Panc1 (cell line): ENCODE results near the gene VRK3. TPM values are rescaled to one million over a fixed set of nuclear protein-coding genes. Genes with fewer than 3 reads are reported as not detected.

ENCODE experiments used
- ATAC-seq: fragments of 200-7000 bp; cut with Tn5 transposase; 2 replicates; pipeline ENCODE4 v1.9.1; 2020; ENCODE audit warnings: mild to moderate bottlenecking, moderate library complexity
- BruUV-seq: library from RNA; stranded (reverse); fragments of 400-500 nt; replicated peaks from 2 replicates; lab custom pipeline; 2021; lab: Mats Ljungman, UMichigan
- CTCF ChIA-PET: fragments of 300-600 bp; sonication (Branson Sonifier 250); formaldehyde crosslinking; loops from one replicate; lab custom pipeline; 2022; ENCODE audit warnings: antibody characterized with exemption; lab: Charles Lee
- POLR2A ChIA-PET: fragments of 300-600 bp; sonication (Branson Sonifier 250); formaldehyde crosslinking; loops from one replicate; lab custom pipeline; 2022; ENCODE audit warnings: antibody characterized with exemption; lab: Charles Lee
- DNase-seq: peaks from one replicate; pipeline ENCODE4 v3.0.0-alpha.2; 2010; ENCODE audit warnings: low read depth, low spot score
- H3K27ac ChIP-seq: 2 replicates; pipeline ENCODE4 v1.5.1; 2011; ENCODE audit warnings: mild to moderate bottlenecking, low read length, inconsistent platforms
- H3K27me3 ChIP-seq: fragments of 200-500 bp; sonication (Bioruptor generic); 2 replicates; pipeline ENCODE4 v1.6.0; 2014; ENCODE audit warnings: low read length, inconsistent platforms; ENCODE audit not compliant: control insufficient read depth, insufficient read depth
- H3K36me3 ChIP-seq: fragments of 200-500 bp; sonication (Bioruptor generic); 2 replicates; pipeline ENCODE4 v1.5.1; 2014; ENCODE audit warnings: inconsistent platforms, mild to moderate bottlenecking, low read length, moderate library complexity; ENCODE audit not compliant: control insufficient read depth, insufficient read depth
- H3K4me1 ChIP-seq: 2 replicates; pipeline ENCODE4 v1.5.1; 2011; ENCODE audit warnings: inconsistent platforms, mild to moderate bottlenecking, low read length, moderate library complexity; ENCODE audit not compliant: control insufficient read depth, insufficient read depth
- H3K4me3 ChIP-seq, 2 experiments: 2 replicates each; pipeline ENCODE4 v1.5.1; 2011 to 2012; ENCODE audit warnings: low read depth in 2 of 2, low read length in 2 of 2, mild to moderate bottlenecking in 2 of 2, inconsistent platforms in 1 of 2, moderate library complexity in 1 of 2
- H3K9me3 ChIP-seq: fragments of 200-500 bp; sonication (Bioruptor generic); 2 replicates; pipeline ENCODE4 v1.5.1; 2014; ENCODE audit warnings: low read depth, mild to moderate bottlenecking, inconsistent platforms, low read length, moderate library complexity; ENCODE audit not compliant: control insufficient read depth, insufficient read depth
- CTCF ChIP-seq: fragments of 450-650 bp; IDR thresholded peaks from 2 replicates; pipeline ENCODE4 v1.5.1; 2017; ENCODE audit warnings: mild to moderate bottlenecking
- POLR2AphosphoS5 ChIP-seq: IDR thresholded peaks from 2 replicates; pipeline ENCODE4 v1.6.1; 2012; ENCODE audit warnings: mild to moderate bottlenecking, low read depth, low read length, moderate library complexity
- SIN3A ChIP-seq: IDR thresholded peaks from 2 replicates; pipeline ENCODE4 v1.6.1; 2012; ENCODE audit warnings: low read depth, mild to moderate bottlenecking, low read length, moderate library complexity, borderline replicate concordance; ENCODE audit not compliant: insufficient read depth
- TCF7L2 ChIP-seq: IDR thresholded peaks from 2 replicates; pipeline ENCODE4 v1.6.1; 2011; ENCODE audit warnings: mild to moderate bottlenecking, low read depth, low read length, inconsistent platforms
- in situ Hi-C: cut with HindIII; loops from 2 replicates; pipeline ENCODE4 v1.10.0; 2016; ENCODE audit warnings: low sequenced_read_pairs, low pct_unique_long_range_greater_than_20kb
- intact Hi-C: fragments of 100-400 bp; cut with micrococcal nuclease; formaldehyde crosslinking; loops from one replicate; pipeline ENCODE4 v1.10.0; 2022; ENCODE audit not compliant: unreplicated experiment
- total RNA-seq: library from RNA; stranded (reverse); gene quantifications from one replicate; pipeline ENCODE4 v1.2.1, GENCODE V29; 2021; ENCODE audit not compliant: unreplicated experiment
- TF ChIP-seq, protein P1 (sequence below), 2 experiments: IDR thresholded peaks; 2 replicates each; pipeline ENCODE4 v1.6.1; 2011 to 2012; ENCODE audit warnings: low read depth in 2 of 2, control low read depth in 1 of 2, low read length in 1 of 2, mild to moderate bottlenecking in 1 of 2, moderate library complexity in 1 of 2; ENCODE audit not compliant: insufficient read depth in 1 of 2

Gene VRK3
- total RNA-seq, 1 experiment from 2014 or later: 32.6 TPM

DNA sequence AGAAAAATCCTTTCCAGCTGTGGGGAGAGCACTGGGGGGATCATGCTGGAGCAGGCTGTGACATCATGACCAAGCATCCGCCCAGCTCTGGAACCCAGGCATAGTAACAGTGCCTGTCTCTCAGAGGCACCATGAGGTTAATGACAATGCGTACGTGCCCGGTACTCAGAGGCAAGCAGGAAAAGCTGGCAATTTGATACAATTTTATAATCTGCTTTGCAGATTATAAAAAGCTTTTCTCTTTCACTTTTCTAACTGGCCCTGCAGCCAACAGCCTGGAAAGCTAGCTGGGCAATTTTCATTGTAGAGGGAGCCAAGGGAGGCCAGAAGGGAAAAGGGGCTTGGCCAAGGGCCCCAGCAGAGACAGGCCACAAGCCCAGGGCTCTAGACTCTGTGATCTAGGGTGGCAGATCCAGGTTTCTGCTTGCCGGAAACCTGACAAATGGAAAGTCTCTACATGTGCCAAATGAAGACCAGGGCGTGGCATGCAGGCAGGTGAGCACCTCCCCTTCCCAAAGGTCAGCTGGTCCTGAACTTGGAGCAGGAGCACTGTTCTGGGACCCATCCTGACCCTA is 22.7 kb downstream of the VRK3 start:
- in situ Hi-C loops: no loop called here

GRCh38 chr19:50001775-50002174 is 23.4 kb downstream of the VRK3 start:
- no peaks in the 10 kb centered on the region for H3K27me3 ChIP-seq
- no TSS peak for BruUV-seq
- CTCF ChIA-PET: no interaction called here

More for the DNA sequence above, 22.7 kb downstream of the VRK3 start:
- intact Hi-C loops: no loop called here
- ChIA-PET CTCF (no interaction called here), POLR2A (no interaction called here)
- H3K27ac ChIP-seq: no peak overlapping the region
- H3K4me3 ChIP-seq: no peak overlapping the region
- DNase-seq: no peak
- ATAC-seq: no peak
- no peaks in the 10 kb centered on the region for H3K4me1 ChIP-seq
- no peaks in the 10 kb centered on the region for H3K27me3 ChIP-seq
- TF ChIP-seq TCF7L2: no peak
- TF ChIP-seq, protein P1, sequence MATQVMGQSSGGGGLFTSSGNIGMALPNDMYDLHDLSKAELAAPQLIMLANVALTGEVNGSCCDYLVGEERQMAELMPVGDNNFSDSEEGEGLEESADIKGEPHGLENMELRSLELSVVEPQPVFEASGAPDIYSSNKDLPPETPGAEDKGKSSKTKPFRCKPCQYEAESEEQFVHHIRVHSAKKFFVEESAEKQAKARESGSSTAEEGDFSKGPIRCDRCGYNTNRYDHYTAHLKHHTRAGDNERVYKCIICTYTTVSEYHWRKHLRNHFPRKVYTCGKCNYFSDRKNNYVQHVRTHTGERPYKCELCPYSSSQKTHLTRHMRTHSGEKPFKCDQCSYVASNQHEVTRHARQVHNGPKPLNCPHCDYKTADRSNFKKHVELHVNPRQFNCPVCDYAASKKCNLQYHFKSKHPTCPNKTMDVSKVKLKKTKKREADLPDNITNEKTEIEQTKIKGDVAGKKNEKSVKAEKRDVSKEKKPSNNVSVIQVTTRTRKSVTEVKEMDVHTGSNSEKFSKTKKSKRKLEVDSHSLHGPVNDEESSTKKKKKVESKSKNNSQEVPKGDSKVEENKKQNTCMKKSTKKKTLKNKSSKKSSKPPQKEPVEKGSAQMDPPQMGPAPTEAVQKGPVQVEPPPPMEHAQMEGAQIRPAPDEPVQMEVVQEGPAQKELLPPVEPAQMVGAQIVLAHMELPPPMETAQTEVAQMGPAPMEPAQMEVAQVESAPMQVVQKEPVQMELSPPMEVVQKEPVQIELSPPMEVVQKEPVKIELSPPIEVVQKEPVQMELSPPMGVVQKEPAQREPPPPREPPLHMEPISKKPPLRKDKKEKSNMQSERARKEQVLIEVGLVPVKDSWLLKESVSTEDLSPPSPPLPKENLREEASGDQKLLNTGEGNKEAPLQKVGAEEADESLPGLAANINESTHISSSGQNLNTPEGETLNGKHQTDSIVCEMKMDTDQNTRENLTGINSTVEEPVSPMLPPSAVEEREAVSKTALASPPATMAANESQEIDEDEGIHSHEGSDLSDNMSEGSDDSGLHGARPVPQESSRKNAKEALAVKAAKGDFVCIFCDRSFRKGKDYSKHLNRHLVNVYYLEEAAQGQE (IDR thresholded peaks at IDR 0.05; ENCODE audit: insufficient read depth in 1 of 2, low read depth in 2 of 2, low read length in 1 of 2): no peak
- TF ChIP-seq POLR2AphosphoS5: no peak
- TF ChIP-seq SIN3A: no peak
- TF ChIP-seq CTCF: no peak
- H3K9me3 ChIP-seq: no peaks in the 10 kb centered on the region
- H3K36me3 ChIP-seq: no peaks in the 10 kb centered on the region; the same call in 1 of the 2 replicates
- no TSS peak for BruUV-seq

More at GRCh38 chr19:50001775-50002174, 23.4 kb downstream of the VRK3 start:
- no peaks in the 10 kb centered on the region; the same call in 1 of the 2 replicates for H3K36me3 ChIP-seq
- DNase-seq (no peak), ATAC-seq (no peak)
- TF ChIP-seq CTCF (no peak), POLR2AphosphoS5 (no peak), SIN3A (no peak), TCF7L2 (no peak)
- TF ChIP-seq, protein P1 (IDR thresholded peaks at IDR 0.05; ENCODE audit: insufficient read depth in 1 of 2, low read depth in 2 of 2, low read length in 1 of 2): no peak
- in situ Hi-C loops (no loop called here), intact Hi-C loops (no loop called here)
- no peak overlapping the region for H3K27ac ChIP-seq
- POLR2A ChIA-PET: no interaction called here
- no peak overlapping the region for H3K4me3 ChIP-seq
- H3K4me1 ChIP-seq: no peaks in the 10 kb centered on the region
- H3K9me3 ChIP-seq: no peaks in the 10 kb centered on the region
